ENCODE data around the gene TASL. TPM values are rescaled to one million over a fixed set of nuclear protein-coding genes. Genes with fewer than 3 reads are reported as not detected.

TASL gene
- total RNA-seq, 2 donors from 2014 or later: not detected

DNA sequence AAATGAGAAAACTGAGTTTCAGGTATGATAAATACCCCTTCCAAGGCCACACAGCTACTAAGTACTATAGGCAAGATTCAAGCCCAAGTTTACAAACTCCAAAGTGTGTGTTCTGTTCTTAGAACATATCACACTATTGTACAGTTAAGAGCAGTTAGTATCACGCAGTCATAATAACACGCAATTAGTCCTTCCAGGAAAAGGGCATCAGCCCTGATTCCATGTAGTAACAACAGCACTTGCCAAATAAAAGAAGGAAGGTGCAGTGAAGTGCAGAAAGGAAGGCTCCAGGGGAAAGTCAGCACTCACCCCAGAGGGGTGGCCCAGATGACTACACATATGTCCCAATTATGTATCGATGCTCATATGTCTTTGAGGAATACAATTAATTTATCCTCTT lies 4.4 kb downstream of the TASL start:
- Mint-ChIP-seq H3K4me3 (no peak overlapping the region), H3K27ac (no peak overlapping the region), H3K36me3 (ENCODE audit: low read depth) (no peaks in the 10 kb centered on the region), H3K9me3 (no peaks in the 10 kb centered on the region), H3K27me3 (ENCODE audit: insufficient read depth) (no peaks in the 10 kb centered on the region), H3K4me1 (no peaks in the 10 kb centered on the region)
- Histone ChIP-seq H3K36me3 (ENCODE audit: control insufficient read depth, insufficient read depth, low read length) (no peaks in the 10 kb centered on the region), H3K4me3 (ENCODE audit: low read length) (no peak overlapping the region), H3K9me3 (ENCODE audit: control insufficient read depth, low read length) (no peaks in the 10 kb centered on the region), H3K27ac (ENCODE audit: low read depth, low read length) (no peak overlapping the region), H3K9ac (ENCODE audit: extremely low read depth, low read length, poor library complexity, severe bottlenecking) (no peak overlapping the region), H3K27me3 (ENCODE audit: control insufficient read depth, insufficient read depth, low read length, poor library complexity, severe bottlenecking) (no peaks in the 10 kb centered on the region), H3K4me1 (ENCODE audit: control insufficient read depth, insufficient read depth, low read length) (no peaks in the 10 kb centered on the region)
- TF ChIP-seq, protein P1, sequence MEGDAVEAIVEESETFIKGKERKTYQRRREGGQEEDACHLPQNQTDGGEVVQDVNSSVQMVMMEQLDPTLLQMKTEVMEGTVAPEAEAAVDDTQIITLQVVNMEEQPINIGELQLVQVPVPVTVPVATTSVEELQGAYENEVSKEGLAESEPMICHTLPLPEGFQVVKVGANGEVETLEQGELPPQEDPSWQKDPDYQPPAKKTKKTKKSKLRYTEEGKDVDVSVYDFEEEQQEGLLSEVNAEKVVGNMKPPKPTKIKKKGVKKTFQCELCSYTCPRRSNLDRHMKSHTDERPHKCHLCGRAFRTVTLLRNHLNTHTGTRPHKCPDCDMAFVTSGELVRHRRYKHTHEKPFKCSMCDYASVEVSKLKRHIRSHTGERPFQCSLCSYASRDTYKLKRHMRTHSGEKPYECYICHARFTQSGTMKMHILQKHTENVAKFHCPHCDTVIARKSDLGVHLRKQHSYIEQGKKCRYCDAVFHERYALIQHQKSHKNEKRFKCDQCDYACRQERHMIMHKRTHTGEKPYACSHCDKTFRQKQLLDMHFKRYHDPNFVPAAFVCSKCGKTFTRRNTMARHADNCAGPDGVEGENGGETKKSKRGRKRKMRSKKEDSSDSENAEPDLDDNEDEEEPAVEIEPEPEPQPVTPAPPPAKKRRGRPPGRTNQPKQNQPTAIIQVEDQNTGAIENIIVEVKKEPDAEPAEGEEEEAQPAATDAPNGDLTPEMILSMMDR (conservative IDR thresholded peaks at IDR 0.05): no peak
- DNase-seq: no peak
- WGBS, 2 experiments (ENCODE audit: insufficient coverage in 1 of 2, insufficient read length in 1 of 2): 100% methylated on average over 1 of the region's 3 CpGs; no CpG with 5 or more reads in 1 of the 2 experiments

DNA sequence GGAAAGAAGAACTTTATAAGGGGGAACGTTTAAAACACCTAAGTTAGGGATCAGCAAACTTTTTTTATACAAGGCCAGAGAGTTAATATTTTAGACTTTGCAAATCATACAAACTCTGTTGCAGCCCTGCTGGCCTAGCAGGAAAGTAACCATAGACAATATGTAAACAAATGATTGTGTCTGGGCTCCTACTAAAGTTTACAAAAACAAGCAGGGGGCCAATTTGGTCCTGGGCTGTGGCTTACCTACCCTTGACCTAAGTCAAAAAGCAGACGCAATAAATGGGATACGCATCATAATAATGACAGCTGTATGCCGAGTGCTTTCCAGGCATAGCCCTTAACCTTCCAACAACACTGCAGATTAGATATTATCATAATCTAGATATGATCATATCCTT lies 4.9 kb downstream of the TASL start:
- H3K4me1 Mint-ChIP-seq: no peaks in the 10 kb centered on the region
- TF ChIP-seq, protein P1 (conservative IDR thresholded peaks at IDR 0.05): no peak

DNA sequence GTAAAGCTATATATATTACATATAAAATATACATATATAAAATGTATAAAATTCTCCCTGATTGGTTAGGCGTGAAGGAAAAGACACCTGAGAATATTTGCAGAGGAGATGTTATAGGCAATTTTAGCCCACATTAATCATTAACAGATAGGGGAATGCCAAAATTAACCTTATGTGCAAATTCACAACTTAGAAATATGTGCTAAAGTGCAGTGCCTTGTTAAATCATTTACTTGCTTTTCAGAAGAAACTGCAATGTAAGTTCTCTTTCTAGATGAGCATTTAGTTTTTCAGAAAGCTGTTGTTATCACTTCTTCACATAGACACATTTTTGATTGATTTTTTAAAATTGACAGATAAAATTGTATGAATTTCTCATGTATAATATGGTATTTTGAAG lies 5.6 kb downstream of the TASL start:
- DNase-seq: no peak
- WGBS, 2 experiments (ENCODE audit: insufficient coverage in 1 of 2, insufficient read length in 1 of 2): no CpG with 5 or more reads among the region's 1 CpG
- H3K4me1 ChIP-seq (ENCODE audit: control insufficient read depth, insufficient read depth, low read length): no peaks in the 10 kb centered on the region
- no peaks in the 10 kb centered on the region for H3K27me3 ChIP-seq (ENCODE audit: control insufficient read depth, insufficient read depth, low read length, poor library complexity, severe bottlenecking)
- H3K4me3 ChIP-seq (ENCODE audit: low read length): no peak overlapping the region
- Mint-ChIP-seq H3K9me3 (no peaks in the 10 kb centered on the region), H3K36me3 (ENCODE audit: low read depth) (no peaks in the 10 kb centered on the region), H3K27ac (no peak overlapping the region), H3K4me3 (no peak overlapping the region), H3K27me3 (ENCODE audit: insufficient read depth) (no peaks in the 10 kb centered on the region), H3K4me1 (no peaks in the 10 kb centered on the region)
- no peaks in the 10 kb centered on the region for H3K36me3 ChIP-seq (ENCODE audit: control insufficient read depth, insufficient read depth, low read length)
- no peaks in the 10 kb centered on the region for H3K9me3 ChIP-seq (ENCODE audit: control insufficient read depth, low read length)
- H3K27ac ChIP-seq (ENCODE audit: low read depth, low read length): no peak overlapping the region
- no peak overlapping the region for H3K9ac ChIP-seq (ENCODE audit: extremely low read depth, low read length, poor library complexity, severe bottlenecking)
- TF ChIP-seq, protein P1 (conservative IDR thresholded peaks at IDR 0.05): no peak

More for the DNA sequence above, 4.9 kb downstream of the TASL start:
- no peak overlapping the region for H3K4me3 Mint-ChIP-seq
- H3K9me3 Mint-ChIP-seq: no peaks in the 10 kb centered on the region
- H3K27ac Mint-ChIP-seq: no peak overlapping the region
- no peaks in the 10 kb centered on the region for H3K27me3 Mint-ChIP-seq (ENCODE audit: insufficient read depth)
- WGBS, 2 experiments (ENCODE audit: insufficient coverage in 1 of 2, insufficient read length in 1 of 2): 94% methylated on average over 2 of the region's 4 CpGs; no CpG with 5 or more reads in 1 of the 2 experiments
- no peak overlapping the region for H3K27ac ChIP-seq (ENCODE audit: low read depth, low read length)
- no peaks in the 10 kb centered on the region for H3K9me3 ChIP-seq (ENCODE audit: control insufficient read depth, low read length)
- H3K9ac ChIP-seq (ENCODE audit: extremely low read depth, low read length, poor library complexity, severe bottlenecking): no peak overlapping the region
- no peaks in the 10 kb centered on the region for H3K36me3 Mint-ChIP-seq (ENCODE audit: low read depth)
- H3K36me3 ChIP-seq (ENCODE audit: control insufficient read depth, insufficient read depth, low read length): no peaks in the 10 kb centered on the region
- no peaks in the 10 kb centered on the region for H3K4me1 ChIP-seq (ENCODE audit: control insufficient read depth, insufficient read depth, low read length)
- no peak for DNase-seq
- no peaks in the 10 kb centered on the region for H3K27me3 ChIP-seq (ENCODE audit: control insufficient read depth, insufficient read depth, low read length, poor library complexity, severe bottlenecking)
- H3K4me3 ChIP-seq (ENCODE audit: low read length): no peak overlapping the region

Measured in endodermal cell (in vitro differentiated cells).